ENCODE measurements around the gene NTHL1.
A peak's percentile ranks its signal among the peaks of the same experiment; 100 is the strongest.

NTHL1 gene

DNA sequence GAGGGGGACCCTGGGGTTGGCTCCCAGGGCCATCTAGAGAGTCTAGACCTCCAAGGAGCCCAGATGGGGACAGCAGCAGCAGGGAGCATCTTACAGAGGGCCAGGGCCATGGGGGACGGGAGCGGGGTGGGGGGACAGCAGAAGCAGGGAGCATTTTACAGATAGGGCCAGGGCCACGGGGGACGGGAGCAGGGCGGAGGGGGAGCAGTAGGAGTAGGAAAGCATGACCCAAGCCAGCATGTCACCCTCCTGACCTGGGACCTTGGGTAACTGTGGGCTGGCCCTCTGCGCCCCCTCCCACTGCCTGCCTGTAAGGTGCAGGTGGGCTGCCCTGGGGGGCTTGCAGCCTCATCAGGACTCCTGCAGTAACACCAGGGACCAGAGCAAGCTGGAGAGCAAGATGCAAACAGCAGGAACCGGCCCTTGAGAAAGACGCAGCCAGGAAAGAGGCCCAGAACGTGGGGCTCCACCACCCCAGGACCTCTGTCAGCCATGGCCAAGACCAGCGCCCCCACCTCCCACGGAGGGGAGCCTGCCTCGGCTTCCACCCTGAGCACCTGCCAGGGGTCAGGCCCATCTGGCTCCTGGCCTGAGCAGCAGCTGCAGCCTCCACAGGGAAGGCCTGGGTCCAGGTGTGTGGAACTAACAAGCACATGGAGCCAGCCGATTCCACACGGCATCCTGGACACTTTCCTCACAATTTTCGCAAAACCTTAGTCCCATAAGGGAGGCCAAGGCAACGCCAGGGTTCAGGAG, 40.4 kb downstream of the NTHL1 start:
- DNase-seq, result no peak

GRCh38 chr16:2006317-2006716, 41.3 kb downstream of the NTHL1 start:
- DNase-seq, result no peak

- peak in 1 of 2 donors; percentile 19 for DNase-seq
Measured at GRCh38 chr16:2005646-2006045, 42.0 kb downstream of the NTHL1 start.

- DNase-seq, result no peak
Measured at GRCh38 chr16:2004795-2005517, 42.7 kb downstream of the NTHL1 start.

DNA sequence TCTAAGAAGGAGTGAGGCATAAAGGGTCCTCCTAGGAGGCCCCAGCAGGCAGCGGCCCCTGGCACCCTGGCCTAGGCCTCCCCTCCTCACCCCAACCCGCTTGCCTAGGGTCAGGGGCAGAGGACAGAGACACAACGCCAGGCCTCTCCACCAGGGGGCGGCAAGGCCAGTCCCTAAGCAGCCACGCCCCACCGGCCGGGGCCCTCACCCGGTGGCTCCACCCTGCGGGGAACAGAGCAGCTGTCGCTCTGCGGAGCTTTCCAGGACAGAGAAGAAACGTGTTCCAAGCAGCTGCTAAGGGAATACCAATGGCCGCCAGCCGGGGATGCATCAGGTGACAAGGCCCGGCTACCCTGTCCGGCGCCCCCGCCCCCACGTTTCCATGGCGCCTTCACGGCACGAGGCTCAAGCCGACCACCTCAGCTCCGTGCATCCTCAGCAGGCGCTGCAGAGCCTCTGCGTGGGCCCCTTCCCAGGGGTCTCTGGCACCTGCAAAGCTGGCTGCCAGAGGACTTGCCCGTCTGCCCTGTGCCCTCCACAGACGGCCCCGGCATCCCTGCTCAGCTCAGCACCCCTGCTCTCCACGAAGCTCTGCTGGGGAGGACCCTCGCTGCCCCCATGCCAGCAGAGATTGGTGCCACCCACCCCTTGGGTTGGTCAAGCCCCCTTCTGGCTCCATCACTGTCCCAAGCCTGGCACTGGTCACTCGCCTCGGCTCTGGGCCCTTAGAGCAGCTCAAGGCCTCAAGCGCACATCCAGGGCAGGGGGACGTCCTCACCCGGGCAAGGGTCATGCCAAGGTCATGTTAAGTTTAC, 43.6 kb downstream of the NTHL1 start:
- DNase-seq, result peak; percentile 34 to 52

GRCh38 chr16:2003231-2003826, 44.3 kb downstream of the NTHL1 start:
- no peak for DNase-seq

- no peak for DNase-seq
Measured at GRCh38 chr16:2002406-2003230, 45.0 kb downstream of the NTHL1 start.

DNA sequence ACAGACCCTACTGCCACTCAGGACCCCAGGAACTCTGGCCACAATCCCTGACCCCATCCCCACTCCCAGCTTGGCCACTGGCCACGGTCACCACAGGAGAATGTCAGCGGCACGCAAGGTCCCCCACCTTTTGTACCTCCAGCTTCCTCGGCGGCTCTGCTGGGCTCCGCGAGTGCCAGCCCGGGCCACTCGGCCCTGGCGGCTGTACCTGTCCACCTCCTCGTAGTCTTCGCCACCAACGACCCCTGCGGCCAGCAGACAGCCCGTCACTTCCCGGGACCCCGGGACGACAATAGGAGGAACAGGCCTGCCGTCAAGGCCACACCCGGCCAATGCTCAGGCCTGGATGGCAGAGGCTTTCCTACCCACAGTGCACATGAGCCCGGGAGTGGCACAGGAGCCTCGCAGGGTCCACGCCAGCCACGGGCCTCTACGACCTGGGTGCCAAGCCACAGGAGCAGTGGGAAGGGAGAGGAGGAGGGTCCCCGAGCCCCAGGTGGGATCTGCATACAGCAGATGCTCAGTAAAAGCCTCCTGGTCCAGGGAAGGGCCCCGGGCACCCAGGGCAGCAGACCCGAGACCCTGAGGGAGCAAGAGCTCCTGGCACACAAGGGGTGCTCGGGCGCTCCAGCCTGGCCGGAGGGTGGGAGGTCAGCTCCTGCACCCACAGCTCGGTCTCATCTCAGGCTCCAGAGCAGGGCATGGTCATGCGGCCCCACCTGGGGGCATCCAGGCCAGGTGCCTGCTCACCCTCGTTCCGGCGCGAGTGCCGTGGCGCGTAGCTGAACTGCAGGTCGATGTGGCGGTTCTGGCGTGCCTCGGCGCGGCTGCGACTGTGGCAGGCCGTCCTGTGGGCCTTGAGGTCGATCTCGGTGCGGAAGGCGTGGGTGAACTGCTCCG, 45.9 kb downstream of the NTHL1 start:
- DNase-seq, result no peak

DNA sequence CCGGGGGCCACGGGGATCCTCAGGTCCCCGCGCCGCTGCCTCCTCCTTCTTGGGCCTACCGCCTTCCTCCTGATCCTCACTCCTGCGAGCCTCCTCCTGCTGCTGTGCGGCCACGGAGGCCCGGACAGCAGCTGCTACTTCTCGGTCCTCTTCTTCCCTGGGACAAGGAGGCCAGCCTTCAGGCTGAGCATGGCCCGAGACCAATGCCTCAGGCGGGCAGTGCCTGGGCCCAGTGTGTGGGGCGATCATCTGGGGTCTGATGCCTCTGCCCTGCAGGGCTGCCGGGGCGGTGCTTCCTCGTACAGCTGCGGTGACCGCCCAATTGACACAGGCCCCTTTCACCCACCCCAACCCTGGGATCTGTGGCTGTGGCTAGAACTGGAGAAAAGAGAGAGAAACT, 46.6 kb downstream of the NTHL1 start:
- no peak for DNase-seq

DNA sequence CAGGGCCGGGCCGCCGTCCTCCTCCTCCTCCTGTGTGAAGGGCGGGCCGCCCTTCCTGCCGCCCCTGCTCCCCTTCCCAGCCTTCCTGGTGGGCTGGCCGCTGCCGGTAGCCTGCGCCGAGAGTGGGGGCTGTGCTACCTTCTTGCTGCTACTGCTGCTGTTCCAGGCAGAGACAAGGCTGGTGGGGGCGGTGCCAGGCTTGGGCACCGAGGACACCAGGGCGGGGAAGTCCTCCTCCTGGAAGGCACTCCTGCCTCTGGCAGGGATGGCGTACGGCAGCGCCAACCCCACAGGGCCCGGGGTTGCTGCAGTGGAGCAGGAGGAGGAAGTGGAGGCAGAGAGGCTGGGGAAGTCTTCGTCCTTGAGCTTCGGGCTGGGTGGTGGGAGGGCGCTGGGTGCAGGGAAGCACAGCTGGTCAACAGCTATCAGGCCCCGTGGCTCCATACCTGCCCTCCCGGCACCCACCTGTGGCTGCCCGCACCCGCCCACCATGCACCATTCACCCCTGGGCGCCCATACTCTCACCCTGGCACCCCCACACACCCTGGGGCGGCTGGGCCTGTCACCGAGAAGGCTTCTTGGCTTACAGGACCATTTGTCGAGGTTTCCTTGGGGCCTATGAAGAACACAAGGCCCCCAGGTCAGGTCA, 47.6 kb downstream of the NTHL1 start:
- no peak for DNase-seq

DNA sequence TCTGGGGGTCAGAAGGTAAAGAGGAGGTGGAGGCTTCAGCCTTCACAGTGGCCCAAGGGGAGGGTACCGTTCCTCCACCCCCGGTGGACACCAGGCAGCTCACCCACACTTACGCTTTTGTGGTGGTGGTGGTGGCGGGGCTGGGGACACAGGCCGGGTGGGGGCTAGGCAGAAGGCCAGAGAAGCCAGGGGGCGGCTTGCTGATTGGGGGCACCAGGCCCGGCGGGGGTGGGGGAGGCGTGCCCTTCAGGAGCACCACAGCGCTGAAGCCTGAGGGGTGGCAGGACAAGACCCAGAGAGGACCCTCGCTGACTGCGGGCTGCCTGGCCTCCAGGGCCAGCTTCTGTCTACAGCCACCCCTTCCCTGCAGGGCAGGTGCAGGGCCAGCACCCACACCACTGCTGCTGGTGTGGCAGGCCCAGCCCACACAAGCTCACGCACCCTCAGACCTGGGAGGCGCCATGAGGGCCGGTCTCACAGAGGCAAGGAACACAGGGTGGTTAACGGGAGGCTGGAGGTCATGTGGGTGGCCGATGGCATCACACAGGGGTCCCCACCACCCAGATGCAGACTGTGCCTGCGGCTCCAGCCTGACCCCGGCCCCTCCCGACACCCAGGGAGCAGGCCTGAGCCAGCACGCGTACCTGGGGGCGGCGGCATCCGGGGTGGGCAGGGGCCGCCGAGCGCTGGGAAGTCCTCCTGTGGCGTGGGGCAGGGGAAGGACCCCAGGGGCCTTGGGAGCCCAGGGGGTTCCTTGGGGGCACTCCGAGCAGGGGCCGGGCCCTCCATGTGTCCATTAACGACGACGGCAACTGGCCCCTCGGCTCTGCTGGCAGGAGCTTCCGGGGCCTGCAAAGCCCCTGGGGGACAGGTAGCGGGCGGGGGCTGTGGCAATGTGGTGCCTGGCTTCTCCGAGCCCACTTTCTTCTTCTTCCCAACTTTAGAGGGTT, 48.5 kb downstream of the NTHL1 start:
- no peak for DNase-seq

- no peak for DNase-seq
Measured at GRCh38 chr16:1998360-1998835, 49.2 kb downstream of the NTHL1 start.

GRCh38 chr16:1997494-1998359, 49.9 kb downstream of the NTHL1 start:
- peak in 1 of 2 donors; percentile 11 for DNase-seq

- no peak for DNase-seq
Measured at GRCh38 chr16:1993731-1994131, 53.9 kb downstream of the NTHL1 start.

DNA sequence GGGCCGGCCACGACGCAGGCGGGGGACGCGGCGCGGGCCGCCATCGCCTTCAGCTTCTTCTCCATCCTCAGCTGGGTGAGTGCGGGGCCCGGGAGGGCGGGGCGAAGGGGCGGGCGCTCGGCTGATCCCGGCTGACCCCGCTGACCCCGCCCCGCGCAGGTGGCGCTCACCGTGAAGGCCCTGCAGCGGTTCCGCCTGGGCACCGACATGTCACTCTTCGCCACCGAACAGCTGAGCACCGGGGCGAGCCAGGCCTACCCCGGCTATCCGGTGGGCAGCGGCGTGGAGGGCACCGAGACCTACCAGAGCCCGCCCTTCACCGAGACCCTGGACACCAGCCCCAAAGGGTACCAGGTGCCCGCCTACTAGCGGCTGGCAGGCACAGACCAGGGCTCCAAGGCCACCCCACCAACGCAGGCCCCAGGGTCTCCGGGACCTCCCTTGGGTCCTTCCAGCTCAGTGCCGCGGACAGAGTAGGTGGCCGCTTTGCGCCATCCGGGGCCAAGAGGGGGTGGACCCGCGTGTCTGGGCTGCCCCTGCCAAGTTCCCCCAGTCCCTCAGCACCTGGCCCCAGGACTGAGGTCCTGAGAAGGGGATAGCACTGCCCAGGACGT, 54.8 kb downstream of the NTHL1 start:
- no peak for DNase-seq

GRCh38 chr16:1991948-1992703, 55.5 kb downstream of the NTHL1 start:
- DNase-seq, result peak; percentile 67 to 84

- DNase-seq, result no peak
Measured at GRCh38 chr16:1991588-1991947, 56.1 kb downstream of the NTHL1 start.
